ENCODE data around the gene EXT2.

DNA sequence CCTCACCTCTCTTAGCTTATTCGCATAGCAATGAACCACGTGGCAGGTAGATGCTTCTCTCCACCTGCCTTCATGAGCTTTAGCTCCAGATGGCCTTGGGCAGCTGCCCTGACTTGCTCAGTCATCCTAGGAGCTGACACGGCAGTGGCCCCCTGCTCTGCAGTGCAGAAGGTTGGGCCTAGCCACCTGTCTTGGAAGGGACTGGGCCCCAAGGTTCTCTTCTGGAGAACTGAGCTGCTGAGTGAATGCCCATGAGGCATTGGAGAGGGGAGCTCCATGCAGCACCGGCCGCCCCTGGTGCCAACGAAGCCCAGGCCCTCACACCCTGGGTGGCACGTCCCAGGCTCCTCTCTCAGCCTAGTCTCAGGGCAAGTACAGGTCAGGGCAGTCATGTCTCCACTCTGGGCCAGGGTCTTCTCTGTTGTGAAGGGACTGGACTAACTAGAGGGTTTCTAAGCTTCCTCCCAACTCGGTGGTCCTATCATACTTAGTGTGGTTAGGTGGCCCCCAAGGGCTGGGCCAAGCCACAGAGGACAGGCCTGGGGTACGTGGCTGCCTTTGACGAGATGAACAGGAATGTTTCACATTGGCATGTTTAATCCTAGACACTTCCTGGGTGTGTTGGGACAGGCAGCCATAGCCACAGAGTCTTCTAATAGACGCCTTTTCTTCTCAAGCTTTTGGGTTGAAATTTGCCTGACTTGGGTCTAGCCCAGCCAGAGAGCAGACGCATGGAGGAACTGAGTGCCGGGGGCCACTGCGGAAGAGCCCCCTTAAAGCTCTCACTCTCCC lies 166.5 kb downstream of the EXT2 start:
- TF ChIP-seq FOXM1 (IDR thresholded peaks at IDR 0.05; ENCODE audit: borderline replicate concordance) (no peak), HDGF (IDR thresholded peaks at IDR 0.05; ENCODE audit: borderline replicate concordance) (no peak)

Measured in HEK293T (cell line).